Measurements from ENCODE around the gene PARN. TPM values are rescaled to one million over a fixed set of nuclear protein-coding genes. Genes with fewer than 3 reads are reported as not detected.

Gene PARN
- total RNA-seq, 1 donor from 2014 or later, result 25.2 TPM

DNA sequence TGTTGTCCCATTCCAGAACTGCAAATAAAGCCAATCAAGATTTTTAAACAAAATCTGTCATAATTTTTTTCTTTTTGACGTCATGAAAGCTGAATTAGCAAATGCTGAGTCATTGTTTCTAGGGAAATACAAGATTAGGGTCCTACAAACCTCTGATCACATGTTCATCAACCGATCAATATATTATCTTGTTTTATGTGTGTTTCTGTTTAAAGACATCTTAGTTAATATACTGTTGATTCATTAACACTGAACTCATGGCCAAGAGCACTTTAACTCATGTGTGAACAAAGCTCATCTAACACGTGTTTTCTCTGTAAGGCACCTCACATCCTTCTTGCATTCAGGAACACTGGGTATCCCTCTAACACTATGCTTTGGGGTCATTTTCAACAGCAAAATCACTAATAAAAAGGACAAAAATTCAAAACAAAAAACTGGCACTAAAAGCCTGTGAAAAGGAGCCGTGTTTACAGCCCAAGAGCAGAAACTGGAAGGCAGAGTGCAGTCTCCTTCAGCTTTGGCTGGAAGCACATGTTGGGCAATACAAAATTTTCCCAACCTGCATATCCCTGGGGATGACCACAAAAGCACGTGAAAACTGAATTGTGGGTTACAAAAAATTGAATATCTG is 102.5 kb downstream of the PARN start:
- no peak overlapping the region for H3K27ac Mint-ChIP-seq (ENCODE audit: unreplicated experiment)
- H3K4me3 Mint-ChIP-seq (ENCODE audit: unreplicated experiment), result no peak overlapping the region
- no peaks in the 10 kb centered on the region for H3K27me3 Mint-ChIP-seq (ENCODE audit: unreplicated experiment)
- no peaks in the 10 kb centered on the region for H3K36me3 Mint-ChIP-seq (ENCODE audit: low read depth, unreplicated experiment)
- H3K9me3 Mint-ChIP-seq (ENCODE audit: unreplicated experiment), result no peaks in the 10 kb centered on the region
- peaks cover 5% of the 10 kb centered on the region for H3K4me1 Mint-ChIP-seq (ENCODE audit: unreplicated experiment)
- DNase-seq (ENCODE audit: low spot score), result no peak
- TF ChIP-seq, protein P1, sequence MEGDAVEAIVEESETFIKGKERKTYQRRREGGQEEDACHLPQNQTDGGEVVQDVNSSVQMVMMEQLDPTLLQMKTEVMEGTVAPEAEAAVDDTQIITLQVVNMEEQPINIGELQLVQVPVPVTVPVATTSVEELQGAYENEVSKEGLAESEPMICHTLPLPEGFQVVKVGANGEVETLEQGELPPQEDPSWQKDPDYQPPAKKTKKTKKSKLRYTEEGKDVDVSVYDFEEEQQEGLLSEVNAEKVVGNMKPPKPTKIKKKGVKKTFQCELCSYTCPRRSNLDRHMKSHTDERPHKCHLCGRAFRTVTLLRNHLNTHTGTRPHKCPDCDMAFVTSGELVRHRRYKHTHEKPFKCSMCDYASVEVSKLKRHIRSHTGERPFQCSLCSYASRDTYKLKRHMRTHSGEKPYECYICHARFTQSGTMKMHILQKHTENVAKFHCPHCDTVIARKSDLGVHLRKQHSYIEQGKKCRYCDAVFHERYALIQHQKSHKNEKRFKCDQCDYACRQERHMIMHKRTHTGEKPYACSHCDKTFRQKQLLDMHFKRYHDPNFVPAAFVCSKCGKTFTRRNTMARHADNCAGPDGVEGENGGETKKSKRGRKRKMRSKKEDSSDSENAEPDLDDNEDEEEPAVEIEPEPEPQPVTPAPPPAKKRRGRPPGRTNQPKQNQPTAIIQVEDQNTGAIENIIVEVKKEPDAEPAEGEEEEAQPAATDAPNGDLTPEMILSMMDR (IDR thresholded peaks at IDR 0.05; ENCODE audit: unreplicated experiment), result no peak

DNA sequence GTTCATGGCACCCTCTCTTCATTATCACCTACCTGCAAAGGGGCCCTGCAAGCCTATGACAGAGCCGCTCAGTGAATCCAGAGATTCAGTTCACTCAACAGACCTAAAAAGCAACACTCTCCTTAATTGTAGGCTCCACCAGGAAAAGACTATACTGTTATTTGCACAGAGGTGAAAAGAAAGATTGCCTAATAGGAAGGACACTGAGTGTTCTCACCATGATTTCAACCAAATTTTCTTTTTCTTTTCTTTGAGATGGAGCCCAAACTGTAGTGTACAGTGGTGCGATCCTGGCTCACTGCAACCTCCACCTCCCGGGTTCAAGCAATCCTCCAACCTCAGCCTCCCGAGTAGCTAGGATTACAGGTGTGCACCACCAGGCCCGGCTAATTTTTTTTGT is 104.5 kb downstream of the PARN start:
- H3K27ac Mint-ChIP-seq (ENCODE audit: unreplicated experiment), result no peak overlapping the region
- no peak overlapping the region for H3K4me3 Mint-ChIP-seq (ENCODE audit: unreplicated experiment)

DNA sequence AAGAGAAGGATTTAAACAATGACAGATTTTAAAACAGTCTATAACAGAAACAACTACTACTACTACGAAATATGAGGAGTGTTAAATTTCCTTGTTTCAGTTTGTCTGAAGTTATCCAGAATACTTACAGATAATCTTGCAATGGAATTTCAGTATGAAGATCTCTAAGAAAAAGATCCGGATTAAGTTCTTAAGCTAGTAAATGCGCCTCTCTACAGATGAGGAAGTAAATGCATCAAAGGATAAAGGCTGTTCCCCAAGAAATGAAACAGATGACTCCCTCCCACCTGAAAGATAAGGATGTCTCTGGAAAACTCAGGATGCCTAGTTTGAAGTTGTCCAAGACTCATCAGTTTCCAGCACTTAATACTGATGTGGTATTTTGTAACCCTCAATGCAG is 105.1 kb downstream of the PARN start:
- TF ChIP-seq, protein P1 (IDR thresholded peaks at IDR 0.05; ENCODE audit: unreplicated experiment), result no peak
- Mint-ChIP-seq H3K36me3 (ENCODE audit: low read depth, unreplicated experiment) (no peaks in the 10 kb centered on the region), H3K9me3 (ENCODE audit: unreplicated experiment) (no peaks in the 10 kb centered on the region), H3K4me1 (ENCODE audit: unreplicated experiment) (peaks cover 5% of the 10 kb centered on the region), H3K27me3 (ENCODE audit: unreplicated experiment) (no peaks in the 10 kb centered on the region), H3K4me3 (ENCODE audit: unreplicated experiment) (no peak overlapping the region), H3K27ac (ENCODE audit: unreplicated experiment) (no peak overlapping the region)
- DNase-seq (ENCODE audit: low spot score), result no peak

More for the DNA sequence above, 104.5 kb downstream of the PARN start:
- H3K9me3 Mint-ChIP-seq (ENCODE audit: unreplicated experiment), result no peaks in the 10 kb centered on the region
- TF ChIP-seq, protein P1 (IDR thresholded peaks at IDR 0.05; ENCODE audit: unreplicated experiment), result no peak
- no peak for DNase-seq (ENCODE audit: low spot score)
- H3K27me3 Mint-ChIP-seq (ENCODE audit: unreplicated experiment), result no peaks in the 10 kb centered on the region
- H3K4me1 Mint-ChIP-seq (ENCODE audit: unreplicated experiment), result peaks cover 5% of the 10 kb centered on the region
- H3K36me3 Mint-ChIP-seq (ENCODE audit: low read depth, unreplicated experiment), result no peaks in the 10 kb centered on the region

DNA sequence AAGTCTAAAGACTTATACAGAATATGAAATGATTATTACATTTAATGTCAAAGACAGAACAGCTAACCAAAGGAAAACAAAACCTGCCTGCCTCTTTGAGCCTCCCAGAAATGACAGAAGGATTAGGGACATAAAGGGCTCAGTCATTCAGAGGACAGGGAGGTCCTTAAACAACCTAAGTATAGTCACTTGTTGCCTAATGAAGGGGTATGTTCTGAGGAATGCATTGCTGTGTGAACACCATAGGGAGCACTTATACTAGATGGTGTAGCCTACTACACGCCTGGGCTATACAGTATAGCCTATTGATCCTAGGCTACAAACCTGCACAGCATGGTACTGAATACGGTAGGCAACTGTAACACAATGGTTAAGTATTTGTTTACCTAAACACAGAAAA is 106.4 kb downstream of the PARN start:
- Mint-ChIP-seq H3K36me3 (ENCODE audit: low read depth, unreplicated experiment) (no peaks in the 10 kb centered on the region), H3K27ac (ENCODE audit: unreplicated experiment) (no peak overlapping the region), H3K27me3 (ENCODE audit: unreplicated experiment) (no peaks in the 10 kb centered on the region), H3K4me1 (ENCODE audit: unreplicated experiment) (no peaks in the 10 kb centered on the region), H3K9me3 (ENCODE audit: unreplicated experiment) (no peaks in the 10 kb centered on the region), H3K4me3 (ENCODE audit: unreplicated experiment) (no peak overlapping the region)
- TF ChIP-seq, protein P1 (IDR thresholded peaks at IDR 0.05; ENCODE audit: unreplicated experiment), result no peak
- no peak for DNase-seq (ENCODE audit: low spot score)

DNA sequence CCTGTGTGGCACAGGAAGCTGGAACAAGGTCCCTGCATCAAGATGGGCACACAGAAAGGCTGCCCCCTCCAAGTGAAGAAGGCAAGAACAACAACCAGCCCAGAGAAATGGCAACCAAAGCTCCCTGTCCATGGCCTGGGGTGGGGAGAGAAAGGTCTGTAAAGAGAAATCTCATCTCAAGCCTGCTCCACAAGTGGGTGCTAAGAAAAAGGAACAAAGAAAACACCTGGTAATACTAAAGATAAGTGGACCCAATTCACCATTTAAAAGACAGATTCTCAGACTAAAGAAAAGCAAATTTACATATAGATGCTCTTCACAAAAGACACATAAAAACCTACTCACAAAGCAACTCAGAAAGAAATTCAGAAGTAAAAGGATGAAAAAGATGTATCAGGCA is 107.4 kb downstream of the PARN start:
- Mint-ChIP-seq H3K27ac (ENCODE audit: unreplicated experiment) (no peak overlapping the region), H3K9me3 (ENCODE audit: unreplicated experiment) (no peaks in the 10 kb centered on the region), H3K27me3 (ENCODE audit: unreplicated experiment) (no peaks in the 10 kb centered on the region), H3K4me1 (ENCODE audit: unreplicated experiment) (no peaks in the 10 kb centered on the region), H3K36me3 (ENCODE audit: low read depth, unreplicated experiment) (no peaks in the 10 kb centered on the region), H3K4me3 (ENCODE audit: unreplicated experiment) (no peak overlapping the region)
- DNase-seq (ENCODE audit: low spot score), result no peak
- TF ChIP-seq, protein P1 (IDR thresholded peaks at IDR 0.05; ENCODE audit: unreplicated experiment), result no peak

All from endothelial cell (in vitro differentiated cells).